ENCODE data around the gene ERCC1.

DNA sequence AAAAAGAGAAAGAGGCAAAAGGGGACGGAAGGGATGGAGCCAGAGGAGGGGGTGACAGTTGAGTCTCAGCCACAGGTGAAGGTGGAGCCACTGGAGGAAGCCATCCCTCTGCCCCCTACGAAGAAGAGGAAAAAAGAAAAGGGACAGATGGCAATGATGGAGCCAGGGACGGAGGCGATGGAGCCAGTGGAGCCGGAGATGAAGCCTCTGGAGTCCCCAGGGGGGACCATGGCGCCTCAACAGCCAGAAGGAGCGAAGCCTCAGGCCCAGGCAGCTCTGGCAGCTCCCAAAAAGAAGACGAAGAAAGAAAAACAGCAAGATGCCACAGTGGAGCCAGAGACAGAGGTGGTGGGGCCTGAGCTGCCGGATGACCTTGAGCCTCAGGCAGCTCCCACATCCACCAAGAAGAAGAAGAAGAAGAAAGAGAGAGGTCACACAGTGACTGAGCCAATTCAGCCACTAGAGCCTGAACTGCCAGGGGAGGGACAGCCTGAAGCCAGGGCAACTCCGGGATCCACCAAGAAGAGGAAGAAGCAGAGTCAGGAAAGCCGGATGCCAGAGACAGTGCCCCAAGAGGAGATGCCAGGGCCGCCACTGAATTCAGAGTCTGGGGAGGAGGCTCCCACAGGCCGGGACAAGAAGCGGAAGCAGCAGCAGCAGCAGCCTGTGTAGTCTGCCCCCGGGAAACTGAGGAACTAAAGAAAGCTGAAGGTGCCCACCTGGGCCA is 14.7 kb downstream of the ERCC1 start:
- TF ChIP-seq POLR2AphosphoS5 (IDR thresholded peaks at IDR 0.05), result no peak
- TF ChIP-seq, protein P1, sequence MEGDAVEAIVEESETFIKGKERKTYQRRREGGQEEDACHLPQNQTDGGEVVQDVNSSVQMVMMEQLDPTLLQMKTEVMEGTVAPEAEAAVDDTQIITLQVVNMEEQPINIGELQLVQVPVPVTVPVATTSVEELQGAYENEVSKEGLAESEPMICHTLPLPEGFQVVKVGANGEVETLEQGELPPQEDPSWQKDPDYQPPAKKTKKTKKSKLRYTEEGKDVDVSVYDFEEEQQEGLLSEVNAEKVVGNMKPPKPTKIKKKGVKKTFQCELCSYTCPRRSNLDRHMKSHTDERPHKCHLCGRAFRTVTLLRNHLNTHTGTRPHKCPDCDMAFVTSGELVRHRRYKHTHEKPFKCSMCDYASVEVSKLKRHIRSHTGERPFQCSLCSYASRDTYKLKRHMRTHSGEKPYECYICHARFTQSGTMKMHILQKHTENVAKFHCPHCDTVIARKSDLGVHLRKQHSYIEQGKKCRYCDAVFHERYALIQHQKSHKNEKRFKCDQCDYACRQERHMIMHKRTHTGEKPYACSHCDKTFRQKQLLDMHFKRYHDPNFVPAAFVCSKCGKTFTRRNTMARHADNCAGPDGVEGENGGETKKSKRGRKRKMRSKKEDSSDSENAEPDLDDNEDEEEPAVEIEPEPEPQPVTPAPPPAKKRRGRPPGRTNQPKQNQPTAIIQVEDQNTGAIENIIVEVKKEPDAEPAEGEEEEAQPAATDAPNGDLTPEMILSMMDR (IDR thresholded peaks at IDR 0.05; ENCODE audit: poor library complexity, severe bottlenecking), result no peak
- no peak for TF ChIP-seq EP300 (conservative IDR thresholded peaks at IDR 0.05; ENCODE audit: poor library complexity, severe bottlenecking)
- TF ChIP-seq RAD21 (conservative IDR thresholded peaks at IDR 0.05), result no peak
- TF ChIP-seq EZH2 (IDR thresholded peaks at IDR 0.05; ENCODE audit: borderline replicate concordance, insufficient read depth, low read length, poor library complexity, severe bottlenecking), result no peak
- TF ChIP-seq, protein P2, sequence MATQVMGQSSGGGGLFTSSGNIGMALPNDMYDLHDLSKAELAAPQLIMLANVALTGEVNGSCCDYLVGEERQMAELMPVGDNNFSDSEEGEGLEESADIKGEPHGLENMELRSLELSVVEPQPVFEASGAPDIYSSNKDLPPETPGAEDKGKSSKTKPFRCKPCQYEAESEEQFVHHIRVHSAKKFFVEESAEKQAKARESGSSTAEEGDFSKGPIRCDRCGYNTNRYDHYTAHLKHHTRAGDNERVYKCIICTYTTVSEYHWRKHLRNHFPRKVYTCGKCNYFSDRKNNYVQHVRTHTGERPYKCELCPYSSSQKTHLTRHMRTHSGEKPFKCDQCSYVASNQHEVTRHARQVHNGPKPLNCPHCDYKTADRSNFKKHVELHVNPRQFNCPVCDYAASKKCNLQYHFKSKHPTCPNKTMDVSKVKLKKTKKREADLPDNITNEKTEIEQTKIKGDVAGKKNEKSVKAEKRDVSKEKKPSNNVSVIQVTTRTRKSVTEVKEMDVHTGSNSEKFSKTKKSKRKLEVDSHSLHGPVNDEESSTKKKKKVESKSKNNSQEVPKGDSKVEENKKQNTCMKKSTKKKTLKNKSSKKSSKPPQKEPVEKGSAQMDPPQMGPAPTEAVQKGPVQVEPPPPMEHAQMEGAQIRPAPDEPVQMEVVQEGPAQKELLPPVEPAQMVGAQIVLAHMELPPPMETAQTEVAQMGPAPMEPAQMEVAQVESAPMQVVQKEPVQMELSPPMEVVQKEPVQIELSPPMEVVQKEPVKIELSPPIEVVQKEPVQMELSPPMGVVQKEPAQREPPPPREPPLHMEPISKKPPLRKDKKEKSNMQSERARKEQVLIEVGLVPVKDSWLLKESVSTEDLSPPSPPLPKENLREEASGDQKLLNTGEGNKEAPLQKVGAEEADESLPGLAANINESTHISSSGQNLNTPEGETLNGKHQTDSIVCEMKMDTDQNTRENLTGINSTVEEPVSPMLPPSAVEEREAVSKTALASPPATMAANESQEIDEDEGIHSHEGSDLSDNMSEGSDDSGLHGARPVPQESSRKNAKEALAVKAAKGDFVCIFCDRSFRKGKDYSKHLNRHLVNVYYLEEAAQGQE (IDR thresholded peaks at IDR 0.05; ENCODE audit: borderline replicate concordance), result no peak

All from neural cell (in vitro differentiated cells).